D341Med (cell line): Measurements from ENCODE around the gene CLOCK.

ENCODE experiments used
- DNase-seq: peaks from one replicate; pipeline ENCODE4 v3.0.0; 2012; ENCODE audit warnings: low spot score

Gene CLOCK

GRCh38 chr4:55483315-55483714 lies 63.4 kb downstream of the CLOCK start:
- no peak for DNase-seq

DNA sequence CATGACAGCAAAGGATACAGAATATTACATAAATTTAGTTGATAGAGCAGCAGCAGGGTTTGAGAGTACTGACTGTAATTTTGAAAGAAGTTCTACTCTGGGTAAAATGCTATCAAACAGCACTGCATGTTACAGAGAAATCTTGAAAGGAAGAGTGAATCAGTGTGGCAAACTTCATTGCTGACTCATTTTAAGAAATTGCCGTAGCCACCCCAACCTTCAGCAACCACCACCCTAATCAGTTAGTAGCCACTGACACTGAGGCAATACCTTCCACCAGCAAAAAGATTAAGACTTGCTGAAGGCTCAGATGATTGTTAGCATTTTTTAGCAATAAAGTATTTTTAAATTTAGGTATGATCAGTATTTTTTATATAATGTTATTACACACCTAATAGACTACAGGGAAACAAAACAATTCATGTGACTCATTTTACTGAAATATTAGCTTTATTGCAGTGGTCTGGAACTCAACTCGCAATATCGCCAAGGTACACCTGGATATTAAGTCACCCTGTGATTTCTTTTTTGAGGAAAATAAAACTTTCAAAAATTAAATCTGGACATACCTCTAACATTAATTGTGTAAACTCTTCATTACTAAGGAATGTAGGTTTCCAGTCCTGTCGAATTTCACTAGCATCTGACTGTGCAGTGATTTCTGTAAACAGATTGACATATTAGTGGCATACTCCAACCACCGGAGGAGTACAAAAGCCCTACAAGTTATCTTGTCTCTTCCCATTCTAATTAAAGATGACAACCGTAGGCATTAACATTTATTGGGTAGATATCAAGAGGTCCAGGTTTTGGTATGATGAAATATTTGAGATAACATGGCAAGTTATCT lies 71.1 kb downstream of the CLOCK start:
- no peak for DNase-seq

GRCh38 chr4:55469979-55470378 lies 76.7 kb downstream of the CLOCK start:
- DNase-seq, result no peak

DNA sequence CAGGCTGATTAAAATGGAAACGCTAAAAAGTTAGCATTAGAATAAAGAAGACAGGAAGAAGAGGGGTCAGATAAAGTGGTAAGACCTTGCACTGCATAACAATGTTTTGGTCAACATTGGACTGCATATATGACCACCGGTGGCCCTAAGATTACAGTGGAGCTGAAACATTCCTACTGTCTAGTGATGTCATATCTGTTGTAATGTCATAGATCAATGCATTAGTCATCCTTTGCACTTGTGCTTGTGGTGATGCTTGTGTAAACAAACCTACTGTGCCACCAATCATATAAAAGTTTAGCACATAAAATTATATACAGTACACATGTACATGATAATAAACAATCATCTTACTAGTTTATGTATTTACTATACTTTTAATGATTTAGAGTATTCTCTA lies 78.0 kb downstream of the CLOCK start:
- no peak for DNase-seq

DNA sequence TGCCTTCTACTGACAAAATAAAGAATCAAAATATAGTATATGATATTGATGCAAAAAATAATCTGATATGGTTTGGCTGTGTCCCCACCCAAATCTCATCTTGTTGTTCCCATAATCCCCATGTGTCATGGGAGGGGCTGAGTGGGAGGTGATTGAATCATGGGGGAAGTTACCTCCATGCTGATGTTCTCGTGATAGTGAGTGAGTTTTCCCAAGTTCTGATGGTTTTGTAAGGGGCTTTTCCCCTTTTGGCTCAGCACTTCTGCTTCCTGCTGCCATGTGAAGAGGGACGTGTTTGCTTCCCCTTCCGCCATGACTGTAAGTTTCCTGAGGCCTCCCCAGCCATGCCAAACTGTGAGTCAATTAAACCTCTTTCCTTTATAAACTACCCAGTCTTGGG lies 80.7 kb downstream of the CLOCK start:
- DNase-seq, result no peak

DNA sequence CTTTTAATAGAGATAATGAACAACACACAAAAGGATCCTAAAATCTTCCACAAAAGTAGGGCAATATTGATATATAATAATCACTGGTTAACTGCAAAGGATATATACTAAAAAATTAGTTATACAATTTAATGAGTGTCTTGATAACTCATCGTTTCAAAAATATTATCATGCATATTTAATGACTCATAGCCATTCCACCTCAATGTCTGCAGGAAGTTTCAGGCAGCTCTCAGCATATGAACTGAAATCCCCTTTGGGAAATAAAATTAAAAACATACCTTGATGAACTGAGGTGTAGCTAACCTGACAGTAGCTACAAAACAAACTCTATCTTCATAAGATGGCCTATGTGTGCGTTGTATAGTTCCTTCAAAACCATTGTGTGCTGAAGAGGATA lies 88.1 kb downstream of the CLOCK start:
- DNase-seq, result no peak

DNA sequence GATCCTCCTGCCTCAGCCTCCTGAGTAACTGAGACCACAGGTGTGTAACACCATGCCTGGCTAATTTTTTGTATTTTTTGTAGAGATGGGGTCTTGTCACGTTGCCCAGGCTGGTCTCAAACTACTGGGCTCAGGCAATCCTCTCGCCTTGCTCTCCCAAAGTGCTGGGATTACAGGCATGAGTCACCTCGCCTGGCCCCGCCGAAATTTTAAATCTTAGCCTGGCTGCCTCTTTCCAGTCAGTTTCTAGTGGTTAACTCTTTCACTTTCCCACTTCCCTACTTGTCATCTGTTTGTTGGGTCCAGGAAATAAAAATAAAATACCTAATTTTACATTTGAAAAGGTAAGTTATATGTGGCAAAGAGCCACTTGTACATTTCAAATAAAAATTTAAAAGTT lies 88.5 kb downstream of the CLOCK start:
- no peak for DNase-seq

DNA sequence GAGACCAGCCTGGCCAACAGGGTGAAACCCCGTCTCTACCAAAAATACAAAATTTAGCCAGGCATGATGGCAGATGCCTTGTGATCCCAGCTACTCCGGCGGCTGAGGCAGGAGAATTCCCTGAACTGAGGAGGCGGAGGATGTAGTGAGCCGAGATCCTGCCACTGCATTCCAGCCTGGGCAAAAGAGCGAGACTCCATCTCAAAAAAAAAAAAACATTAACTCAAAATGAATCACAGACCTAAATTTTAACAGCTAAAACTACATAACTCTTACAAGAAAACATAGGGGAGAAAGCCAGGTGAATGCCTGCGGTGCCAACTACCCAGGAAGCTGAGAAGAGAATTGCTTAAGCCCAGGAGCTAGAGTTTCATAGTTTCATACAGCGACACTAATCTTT lies 96.1 kb downstream of the CLOCK start:
- DNase-seq, result no peak

GRCh38 chr4:55447831-55448230 lies 98.9 kb downstream of the CLOCK start:
- no peak for DNase-seq

DNA sequence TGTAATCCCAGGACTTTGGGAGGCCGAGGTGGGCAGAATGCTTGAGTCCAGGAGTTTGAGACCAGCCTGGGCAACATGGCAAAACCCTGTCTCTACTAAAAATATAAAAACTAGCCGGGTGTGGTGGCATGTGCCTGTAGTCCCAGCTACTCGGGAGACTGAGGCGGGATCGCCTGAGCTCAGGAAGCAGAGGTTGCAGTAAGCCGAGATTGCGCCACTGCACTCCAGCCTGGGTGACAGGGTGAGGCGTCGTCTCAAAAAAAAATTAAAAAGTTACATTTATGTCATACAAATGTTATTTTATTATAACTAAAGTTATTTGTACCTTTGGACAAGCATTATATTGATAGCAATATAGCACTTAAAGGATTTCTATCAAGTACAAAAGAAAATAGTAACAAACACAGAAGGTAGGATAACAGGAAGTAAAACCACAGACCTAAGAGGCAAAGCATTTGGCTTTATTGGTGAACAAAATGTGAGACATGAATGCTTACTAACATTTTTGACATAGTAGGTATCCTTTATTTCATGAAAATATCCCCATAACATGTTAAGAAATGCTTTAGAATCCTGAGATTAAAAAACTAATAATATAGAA lies 99.5 kb downstream of the CLOCK start:
- DNase-seq, result no peak

GRCh38 chr4:55446578-55446922 lies 100.2 kb downstream of the CLOCK start:
- DNase-seq, result no peak

DNA sequence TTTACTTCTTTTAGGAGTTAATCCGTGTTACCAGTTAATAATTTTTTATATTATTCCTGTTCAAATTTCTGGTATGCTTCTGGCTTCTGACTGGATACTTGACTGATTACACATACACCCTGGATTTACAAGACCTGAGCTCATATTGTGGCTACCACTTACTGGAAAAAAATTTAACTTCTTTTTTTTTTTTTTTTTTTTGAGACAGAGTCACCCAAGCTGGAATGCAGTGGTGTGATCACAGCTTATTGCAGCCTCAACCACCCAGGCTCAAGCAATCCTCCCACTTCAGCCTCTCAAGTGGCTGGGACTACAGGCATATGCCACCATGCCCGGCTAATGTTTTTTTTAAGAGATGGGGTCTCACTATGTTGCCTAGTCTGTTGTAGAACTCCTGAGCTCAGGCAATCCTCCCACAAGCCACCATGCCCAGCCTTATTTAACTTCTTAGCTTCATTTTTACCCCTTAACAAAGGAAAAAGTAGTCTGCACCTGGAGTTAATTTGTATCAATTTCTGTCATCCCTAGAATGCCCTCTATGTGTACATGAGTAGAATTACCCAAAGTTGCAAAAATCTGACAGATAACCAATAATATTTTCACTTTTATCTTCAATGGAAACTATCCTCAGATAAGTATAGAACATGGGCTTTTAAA lies 100.7 kb downstream of the CLOCK start:
- DNase-seq, result no peak

GRCh38 chr4:55444827-55445226 lies 101.9 kb downstream of the CLOCK start:
- peak; percentile 41 for DNase-seq

DNA sequence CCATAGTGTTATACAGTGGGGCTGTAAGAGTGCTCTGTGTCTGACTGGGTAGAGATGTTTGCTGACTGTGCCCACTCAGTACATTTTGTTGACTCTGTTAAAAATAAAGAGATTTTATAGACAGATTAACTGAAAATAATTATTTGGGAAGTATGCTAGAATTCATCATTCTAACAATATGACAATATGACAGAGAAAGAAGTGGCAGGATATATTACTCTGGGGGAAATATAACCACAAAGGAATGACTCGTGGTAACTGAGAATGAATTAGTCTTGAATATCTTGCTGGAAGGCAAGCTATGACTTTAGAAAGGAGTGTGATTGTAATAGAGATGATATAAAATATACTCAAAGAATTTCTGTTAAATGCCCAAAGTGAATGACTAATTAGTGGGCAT lies 104.2 kb downstream of the CLOCK start:
- DNase-seq, result no peak

DNA sequence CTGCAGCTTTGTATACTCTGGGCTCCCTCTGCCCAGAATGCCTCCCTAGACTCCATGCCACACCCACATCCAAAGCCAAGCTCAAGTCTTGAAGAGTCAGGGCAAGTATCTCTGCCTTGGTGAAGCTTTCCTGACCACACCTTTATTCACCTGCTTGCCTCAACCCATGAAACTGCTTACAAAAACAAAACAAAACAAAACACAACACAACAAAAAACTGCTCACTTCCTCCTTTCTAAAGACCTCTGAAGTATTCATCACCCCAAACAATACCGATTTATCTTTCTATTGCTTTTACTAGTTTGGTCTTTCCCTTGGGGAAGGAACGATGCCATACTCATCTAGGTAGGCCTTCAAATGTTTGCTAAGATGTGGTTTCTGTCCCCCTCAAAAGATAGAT lies 105.9 kb downstream of the CLOCK start:
- no peak for DNase-seq

DNA sequence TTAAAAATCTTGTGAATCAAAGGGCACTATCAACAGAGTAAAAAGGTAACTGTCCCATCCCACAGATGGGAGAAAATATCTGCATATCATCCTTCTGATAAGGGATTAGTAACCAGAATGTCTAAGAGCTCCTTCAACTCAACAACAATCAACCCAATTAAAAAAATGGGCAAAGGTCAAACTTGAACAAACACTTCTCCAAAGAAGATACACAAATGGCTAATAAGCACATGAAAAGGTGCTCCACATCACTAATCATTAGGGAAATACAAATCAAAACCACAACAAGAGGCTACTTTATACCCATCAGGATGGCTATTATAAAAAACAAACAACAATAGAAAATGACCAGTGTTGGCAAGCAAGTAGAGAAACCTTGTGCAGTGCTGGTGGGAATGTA lies 107.7 kb downstream of the CLOCK start:
- DNase-seq, result no peak

- DNase-seq, result no peak
These were observed 108.4 kb downstream of the CLOCK start for GRCh38 chr4:55438314-55438713.

- DNase-seq, result no peak
These were observed 108.9 kb downstream of the CLOCK start for GRCh38 chr4:55437823-55438222.

GRCh38 chr4:55437356-55437796 lies 109.3 kb downstream of the CLOCK start:
- DNase-seq, result no peak

DNA sequence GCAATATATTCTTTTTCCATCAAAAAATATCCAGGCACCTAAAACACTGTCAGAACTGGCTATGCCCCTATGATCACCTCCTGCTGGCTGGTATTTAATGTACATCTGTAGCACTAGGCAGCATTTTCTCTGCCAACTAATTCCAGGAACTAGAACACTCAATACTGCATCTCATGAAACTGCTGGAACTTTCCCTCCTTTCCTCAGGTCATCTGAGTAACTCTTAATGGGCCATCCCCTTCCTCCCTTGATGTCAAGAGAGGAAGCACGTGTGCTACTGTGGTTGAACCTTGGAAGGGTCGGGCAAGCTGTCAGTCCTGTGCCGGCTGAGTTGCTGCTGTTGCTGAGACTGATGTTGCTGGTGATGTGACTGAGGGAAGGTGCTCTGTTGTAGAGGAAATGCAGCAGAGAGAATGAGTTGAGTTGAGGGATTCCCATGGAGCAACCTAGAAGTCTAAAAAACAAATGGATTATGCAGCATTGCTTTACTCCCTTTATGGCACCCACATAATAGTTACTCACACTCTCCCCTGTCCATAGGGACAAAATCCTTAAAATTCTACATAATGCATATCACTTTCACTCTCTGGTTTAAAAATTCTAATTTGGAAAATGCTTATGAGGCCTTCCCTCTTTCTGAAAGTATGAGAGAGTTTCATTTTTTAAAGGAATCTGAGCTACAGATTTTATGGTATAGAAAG lies 111.4 kb downstream of the CLOCK start:
- no peak for DNase-seq

DNA sequence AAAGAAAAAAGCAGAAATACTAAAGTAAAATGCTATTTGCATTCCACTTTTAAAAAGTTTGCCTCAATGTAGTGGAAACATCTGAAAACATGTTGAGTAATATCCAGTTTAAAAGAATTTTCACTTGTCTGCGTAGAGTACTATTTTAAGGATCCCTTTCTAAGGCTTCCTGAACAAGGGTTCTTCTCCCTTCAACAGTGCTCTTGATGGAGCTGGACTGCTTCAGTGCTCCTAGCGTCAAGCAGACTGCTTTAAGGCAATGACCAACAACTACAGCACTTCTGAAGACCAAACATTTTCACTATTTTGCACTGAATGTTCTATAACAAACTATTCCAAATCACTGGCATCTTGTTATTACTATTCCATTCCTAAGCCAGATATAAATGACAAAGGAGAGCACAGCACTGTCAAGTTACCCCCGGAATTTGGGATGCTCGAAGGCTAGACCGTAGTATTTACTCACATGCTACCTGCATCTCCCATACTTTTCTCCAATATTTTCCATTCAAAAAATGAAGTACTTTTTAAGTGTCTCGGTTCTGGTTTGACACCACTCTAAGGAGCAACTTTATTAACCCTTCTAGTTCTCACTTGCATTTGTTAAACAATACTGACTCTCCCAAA lies 114.9 kb downstream of the CLOCK start:
- no peak for DNase-seq

DNA sequence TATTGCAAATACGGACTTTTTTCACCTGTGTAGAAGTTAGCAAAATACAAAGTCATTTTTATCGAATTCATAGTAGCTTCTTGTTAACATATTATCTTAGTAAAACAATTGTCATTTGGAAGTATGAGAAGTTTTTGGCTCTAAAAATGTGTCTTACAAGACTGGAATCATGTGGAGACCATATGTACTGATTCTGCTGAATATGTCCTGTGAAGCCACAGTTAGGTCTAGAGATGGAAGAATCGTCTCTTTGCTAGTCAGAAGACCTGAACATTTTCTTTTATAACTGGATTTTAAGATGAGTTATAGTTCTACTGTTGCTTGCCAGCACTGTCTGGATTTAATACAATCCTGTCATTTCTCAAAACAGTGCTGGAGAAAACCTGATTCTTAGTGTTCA lies 121.9 kb downstream of the CLOCK start:
- DNase-seq, result no peak
